Natural killer cell (primary cell): ENCODE results near the gene SV2A. TPM values are rescaled to one million over a fixed set of nuclear protein-coding genes. Genes with fewer than 3 reads are reported as not detected.
"Not testable (repeated sequence)": the region's sequence is repeated elsewhere in the genome, so short reads cannot be mapped to it uniquely, and the experiment has no call there.

Experiments
- ATAC-seq, 3 donors: fragments of 150-1000 bp in 2 of 3; fragments of 200-7000 bp in 1 of 3; cut with Tn5 transposase; 1 replicate in 1 of 3; 2 replicates in 2 of 3; pipeline ENCODE4 v1.10.0; 2021; ENCODE audit warnings: mild to moderate bottlenecking in 2 of 3, moderate library complexity in 2 of 3
- DNase-seq, 2 donors: peaks; one replicate each; pipeline versions ENCODE4 v3.0.0 to v3.0.0-alpha.2; 2013 to 2021; ENCODE audit warnings: mixed read lengths in 1 of 2
- H3K27ac ChIP-seq: one replicate; pipeline ENCODE4 v1.5.1; 2013; ENCODE audit warnings: mild to moderate bottlenecking, low read length
- H3K27me3 ChIP-seq: one replicate; pipeline ENCODE4 v1.6.1; 2013; ENCODE audit warnings: low read length; ENCODE audit not compliant: control insufficient read depth, insufficient read depth
- H3K36me3 ChIP-seq: one replicate; pipeline ENCODE4 v1.6.1; 2013; ENCODE audit warnings: low read length; ENCODE audit not compliant: control insufficient read depth, insufficient read depth
- H3K4me1 ChIP-seq: one replicate; pipeline ENCODE4 v1.6.1; 2013; ENCODE audit warnings: low read length; ENCODE audit not compliant: control insufficient read depth, insufficient read depth
- H3K4me3 ChIP-seq: one replicate; pipeline ENCODE4 v1.5.1; 2013; ENCODE audit warnings: low read length
- H3K9me3 ChIP-seq: one replicate; pipeline ENCODE4 v1.6.1; 2013; ENCODE audit warnings: low read length; ENCODE audit not compliant: control insufficient read depth, insufficient read depth
- H3K27ac Mint-ChIP-seq, 2 donors: one replicate each; pipeline ENCODE4 v1.8.0; 2022; ENCODE audit warnings: mild to moderate bottlenecking in 2 of 2, mixed read lengths in 2 of 2, moderate library complexity in 1 of 2
- H3K27me3 Mint-ChIP-seq, 2 donors: one replicate each; pipeline ENCODE4 v1.8.0; 2022; ENCODE audit warnings: low read depth in 2 of 2, mixed read lengths in 2 of 2
- H3K36me3 Mint-ChIP-seq: one replicate; pipeline ENCODE4 v1.8.0; 2022; ENCODE audit warnings: mixed read lengths
- H3K4me1 Mint-ChIP-seq, 2 donors: one replicate each; pipeline ENCODE4 v1.8.0; 2022; ENCODE audit warnings: mixed read lengths in 2 of 2
- H3K4me3 Mint-ChIP-seq: one replicate; pipeline ENCODE4 v1.8.0; 2022; ENCODE audit warnings: mild to moderate bottlenecking, moderate library complexity, mixed read lengths
- H3K9me3 Mint-ChIP-seq, 2 donors: one replicate each; pipeline ENCODE4 v1.8.0; 2022; ENCODE audit warnings: mixed read lengths in 2 of 2
- CTCF ChIP-seq: fragments of 200-600 bp; IDR thresholded peaks from one replicate; pipeline ENCODE4 v1.8.0; 2022; ENCODE audit warnings: antibody characterized with exemption
- WGBS: methylation state at CpG from one replicate; pipeline ENCODE4 v1.1.7; 2013; ENCODE audit warnings: missing lambda C conversion rate; ENCODE audit not compliant: insufficient coverage; 5-methylcytosine and 5-hydroxymethylcytosine counted together
- intact Hi-C: fragments of 100-400 bp; cut with micrococcal nuclease; formaldehyde crosslinking; loops from one replicate; pipeline ENCODE4 v1.14.2; 2022
- total RNA-seq, 4 donors: library from RNA; stranded (reverse); fragments of 120-200 nt in 1 of 4; gene quantifications; one replicate each; pipeline versions ENCODE4 v1.2.3 to v1.2.4, GENCODE V29; 2013 to 2022

The SV2A gene
- total RNA-seq, 3 donors from 2014 or later (not counting 1 experiment from before 2014, with no cell fraction given) = 0.73 to 3.9 (median 1.3) TPM

DNA sequence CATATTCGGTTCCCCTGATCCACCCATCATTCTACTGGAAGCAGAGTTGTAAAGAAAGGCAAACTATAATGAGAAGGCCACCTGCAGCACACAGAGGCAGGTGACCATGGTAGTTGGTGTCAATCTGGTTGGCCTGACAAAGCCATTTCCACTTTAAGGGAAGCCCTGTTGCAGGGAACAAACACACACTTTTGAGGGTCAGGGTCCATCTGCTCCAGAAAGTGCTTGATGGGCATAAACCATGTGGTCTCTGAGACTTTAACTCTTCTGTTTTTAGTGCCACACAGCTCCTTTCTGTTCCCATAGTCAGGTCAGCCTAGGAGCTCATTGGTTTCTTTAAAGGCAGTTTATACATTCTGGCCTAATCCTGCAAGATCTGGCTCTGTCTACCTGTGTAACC, 35.8 kb downstream of the SV2A start:
- H3K27me3 ChIP-seq = no peaks in the 10 kb centered on the region
- Mint-ChIP-seq H3K9me3 (no peaks in the 10 kb centered on the region), H3K27me3 (no peaks in the 10 kb centered on the region), H3K27ac (peak overlapping the region in 1 of 2 donors; percentile 4), H3K4me1 (peaks cover 7 to 9% of the 10 kb centered on the region in 2 donors), H3K36me3 (no peaks in the 10 kb centered on the region), H3K4me3 (no peak overlapping the region)
- no peak overlapping the region for H3K4me3 ChIP-seq
- no peaks in the 10 kb centered on the region for H3K9me3 ChIP-seq
- no peaks in the 10 kb centered on the region for H3K36me3 ChIP-seq
- TF ChIP-seq CTCF = no peak
- no CpG with 5 or more reads among the region's 1 CpG for WGBS
- peaks cover 16% of the 10 kb centered on the region for H3K4me1 ChIP-seq
- no peak overlapping the region for H3K27ac ChIP-seq
- ATAC-seq = no peak
- no peak for DNase-seq
- intact Hi-C loops = no loop called here

- Histone ChIP-seq H3K36me3 (no peaks in the 10 kb centered on the region), H3K4me3 (no peak overlapping the region), H3K4me1 (peaks cover 5% of the 10 kb centered on the region), H3K27me3 (no peaks in the 10 kb centered on the region), H3K9me3 (no peaks in the 10 kb centered on the region), H3K27ac (no peak overlapping the region)
- Mint-ChIP-seq H3K9me3 (no peaks in the 10 kb centered on the region), H3K36me3 (no peaks in the 10 kb centered on the region), H3K4me1 (peaks cover 7 to 9% of the 10 kb centered on the region in 2 donors), H3K27ac (no peak overlapping the region), H3K27me3 (no peaks in the 10 kb centered on the region), H3K4me3 (no peak overlapping the region)
- peak in 1 of 2 donors; percentile 56 for DNase-seq
- WGBS = 68% methylated on average over 1 of the region's 1 CpG
- intact Hi-C loops = no loop called here
- ATAC-seq = no peak
- no peak for TF ChIP-seq CTCF
Observed at GRCh38 chr1:149879556-149879955, 38.1 kb downstream of the SV2A start.

DNA sequence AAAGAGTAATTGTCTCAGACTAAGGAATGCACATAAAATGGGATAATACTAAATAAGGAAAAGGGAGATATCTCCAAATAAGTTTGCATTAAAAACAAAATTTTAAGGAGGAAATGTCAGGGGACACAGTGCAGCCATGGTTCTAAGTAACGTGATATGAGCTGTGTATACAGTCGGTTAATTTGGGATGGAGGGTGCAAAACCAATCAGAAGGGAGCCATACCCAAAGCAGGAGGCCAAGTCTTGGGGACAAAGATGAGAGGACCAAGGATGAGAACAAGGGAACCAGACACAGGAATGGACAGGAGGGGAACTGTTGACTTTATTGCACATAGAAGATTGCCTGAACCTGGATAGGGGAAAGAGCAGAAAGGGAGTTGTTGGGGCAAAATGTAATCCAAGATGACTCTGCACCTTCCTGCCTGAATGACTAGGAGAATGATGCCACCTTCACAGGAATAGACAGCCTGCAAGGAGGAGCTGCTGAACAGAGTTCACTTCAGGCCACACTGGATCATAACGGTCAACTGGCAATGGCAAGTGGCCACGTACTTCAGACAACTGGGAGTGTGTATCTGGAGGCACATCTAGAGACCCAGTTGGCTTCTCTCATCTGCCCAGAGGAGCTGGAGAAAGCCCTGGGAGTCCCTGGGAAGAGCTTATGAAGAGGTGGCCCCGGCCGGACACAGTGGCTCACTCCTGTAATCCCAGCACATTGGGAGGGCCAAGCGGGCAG, 40.3 kb downstream of the SV2A start:
- Histone ChIP-seq H3K36me3 (no peaks in the 10 kb centered on the region), H3K4me3 (no peak overlapping the region), H3K4me1 (peaks cover 2% of the 10 kb centered on the region), H3K27ac (no peak overlapping the region), H3K27me3 (no peaks in the 10 kb centered on the region), H3K9me3 (no peaks in the 10 kb centered on the region)
- intact Hi-C loops = no loop called here
- no peaks in the 10 kb centered on the region for H3K9me3 Mint-ChIP-seq
- H3K4me1 Mint-ChIP-seq = peaks cover 7 to 9% of the 10 kb centered on the region in 2 donors
- no peaks in the 10 kb centered on the region for H3K27me3 Mint-ChIP-seq
- H3K27ac Mint-ChIP-seq = no peak overlapping the region
- WGBS = 98% methylated on average over 7 of the region's 7 CpGs
- no peak for ATAC-seq
- H3K4me3 Mint-ChIP-seq = no peak overlapping the region
- no peaks in the 10 kb centered on the region for H3K36me3 Mint-ChIP-seq
- TF ChIP-seq CTCF = no peak
- no peak for DNase-seq

DNA sequence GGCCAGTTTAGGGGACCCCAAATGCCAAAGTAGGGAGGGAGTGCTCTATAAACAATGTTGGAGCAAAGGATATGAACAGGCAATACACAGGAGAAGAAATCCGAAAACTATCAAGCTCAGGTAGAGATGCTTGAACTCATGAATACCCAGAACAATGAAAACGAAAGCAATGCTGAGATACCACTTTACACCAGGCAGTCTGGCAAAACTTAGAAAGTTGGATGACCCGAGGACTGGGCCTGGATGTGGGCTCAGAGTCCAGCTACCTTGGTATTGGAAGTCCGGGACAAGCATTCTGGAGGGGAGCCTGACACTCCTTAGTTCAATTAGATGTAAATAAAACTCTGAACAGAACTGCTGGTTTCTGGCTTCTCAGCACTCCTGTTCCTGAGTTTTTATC, 44.6 kb downstream of the SV2A start:
- H3K9me3 Mint-ChIP-seq, H3K4me1 ChIP-seq, H3K27ac ChIP-seq, intact Hi-C loops, H3K27me3 ChIP-seq, H3K9me3 ChIP-seq, H3K4me1 Mint-ChIP-seq, DNase-seq, H3K4me3 Mint-ChIP-seq, H3K36me3 Mint-ChIP-seq, H3K36me3 ChIP-seq, H3K27ac Mint-ChIP-seq, H3K27me3 Mint-ChIP-seq, ATAC-seq, H3K4me3 ChIP-seq: not testable (repeated sequence)
- WGBS = no CpG with 5 or more reads among the region's 4 CpGs

DNA sequence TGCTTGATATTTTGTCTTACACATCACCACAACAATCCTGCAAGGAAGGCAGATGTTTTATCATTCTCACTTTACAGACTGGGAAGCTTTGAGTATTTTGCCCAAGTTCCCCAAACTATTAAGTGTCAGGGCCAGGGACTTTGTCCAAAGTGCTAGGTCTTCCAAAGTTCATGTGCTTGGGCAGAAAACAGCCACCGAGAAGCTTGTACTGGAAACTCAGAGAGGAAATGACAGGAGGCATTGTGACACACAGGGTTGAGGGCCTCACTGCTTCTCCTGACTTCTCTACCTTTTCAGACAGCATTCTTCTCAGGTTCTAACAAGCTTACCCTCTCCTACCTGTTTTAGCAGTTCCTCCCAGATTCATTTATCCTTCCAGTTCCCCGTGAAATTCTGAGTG, 50.8 kb downstream of the SV2A start:
- H3K4me3 ChIP-seq, H3K9me3 ChIP-seq, H3K27ac ChIP-seq, H3K4me3 Mint-ChIP-seq, H3K36me3 ChIP-seq, H3K4me1 Mint-ChIP-seq, H3K27ac Mint-ChIP-seq, H3K4me1 ChIP-seq, ATAC-seq, H3K9me3 Mint-ChIP-seq, H3K27me3 ChIP-seq, H3K36me3 Mint-ChIP-seq, intact Hi-C loops, DNase-seq, H3K27me3 Mint-ChIP-seq: not testable (repeated sequence)
- no CpG with 5 or more reads among the region's 2 CpGs for WGBS

DNA sequence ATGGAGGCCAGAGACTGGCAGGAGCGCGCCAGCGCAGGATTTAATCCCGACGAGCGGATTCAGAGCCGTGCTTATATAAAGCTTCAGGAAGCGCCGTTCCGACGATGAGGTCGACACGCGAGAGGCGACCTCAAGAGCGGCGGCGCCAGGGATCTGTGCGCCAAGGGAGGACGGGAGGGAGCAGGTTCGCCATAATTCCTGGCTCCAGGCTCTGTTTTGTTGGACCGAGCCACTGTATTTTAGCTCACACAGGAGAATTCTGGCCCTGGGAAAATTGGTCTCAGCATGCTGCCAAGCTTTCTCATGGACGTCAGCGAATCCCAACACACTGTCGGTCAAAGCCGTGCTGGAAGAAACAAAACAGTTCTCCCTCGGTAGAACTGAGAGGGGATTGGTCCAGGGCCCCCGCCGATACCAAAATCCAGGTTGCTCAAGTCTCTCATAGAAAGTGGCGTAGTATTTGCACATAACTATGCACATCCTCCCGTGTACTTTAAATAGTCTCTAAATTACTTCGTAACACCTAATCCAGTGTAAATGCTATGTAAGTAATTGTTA, 56.1 kb downstream of the SV2A start:
- H3K36me3 ChIP-seq, H3K9me3 Mint-ChIP-seq, H3K9me3 ChIP-seq, H3K4me3 Mint-ChIP-seq, H3K4me1 Mint-ChIP-seq, H3K27me3 Mint-ChIP-seq, DNase-seq, H3K27me3 ChIP-seq, H3K4me1 ChIP-seq, H3K36me3 Mint-ChIP-seq, intact Hi-C loops, H3K27ac Mint-ChIP-seq, H3K4me3 ChIP-seq, H3K27ac ChIP-seq: not testable (repeated sequence)
- peak in 2 of 3 donors; percentile 3 to 16 for ATAC-seq
- no CpG with 5 or more reads among the region's 32 CpGs for WGBS
